ENCODE results near the gene ANKRD1.

DNA sequence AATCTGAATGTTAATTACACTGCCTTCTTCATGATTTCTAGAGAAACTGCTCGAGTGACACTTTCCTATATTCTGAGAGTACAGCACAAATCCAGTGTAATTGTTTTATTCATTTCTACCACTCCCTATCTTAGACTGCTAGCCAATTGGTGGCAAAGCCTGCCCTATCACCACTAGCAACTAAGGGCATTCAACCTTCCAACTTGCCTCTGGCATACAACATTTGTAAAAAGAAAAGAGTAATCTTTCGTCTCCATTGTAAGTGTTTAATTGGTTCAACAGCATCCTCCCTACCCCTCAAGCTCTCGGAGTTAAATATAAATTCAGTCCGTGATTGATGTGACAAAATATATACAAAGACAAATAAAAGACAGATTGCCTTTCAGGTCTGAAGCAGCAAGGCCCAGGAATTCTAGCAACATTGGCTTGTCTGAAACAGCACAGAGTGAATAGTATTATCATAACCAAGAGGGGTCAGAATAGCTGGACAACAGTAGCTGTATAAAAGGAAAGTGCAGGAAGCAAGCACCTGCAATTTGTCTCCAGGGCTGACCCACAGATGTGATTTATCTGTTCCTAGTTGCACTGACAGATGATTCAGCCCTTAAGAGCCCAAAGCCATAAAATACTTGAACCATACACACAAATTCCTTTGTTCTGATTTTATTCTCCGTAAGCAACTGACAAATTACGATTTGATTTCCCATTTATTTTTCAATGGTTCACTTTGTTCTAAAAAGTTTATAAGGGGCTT, 47.6 kb upstream of the ANKRD1 start:
- TF ChIP-seq, protein P1, sequence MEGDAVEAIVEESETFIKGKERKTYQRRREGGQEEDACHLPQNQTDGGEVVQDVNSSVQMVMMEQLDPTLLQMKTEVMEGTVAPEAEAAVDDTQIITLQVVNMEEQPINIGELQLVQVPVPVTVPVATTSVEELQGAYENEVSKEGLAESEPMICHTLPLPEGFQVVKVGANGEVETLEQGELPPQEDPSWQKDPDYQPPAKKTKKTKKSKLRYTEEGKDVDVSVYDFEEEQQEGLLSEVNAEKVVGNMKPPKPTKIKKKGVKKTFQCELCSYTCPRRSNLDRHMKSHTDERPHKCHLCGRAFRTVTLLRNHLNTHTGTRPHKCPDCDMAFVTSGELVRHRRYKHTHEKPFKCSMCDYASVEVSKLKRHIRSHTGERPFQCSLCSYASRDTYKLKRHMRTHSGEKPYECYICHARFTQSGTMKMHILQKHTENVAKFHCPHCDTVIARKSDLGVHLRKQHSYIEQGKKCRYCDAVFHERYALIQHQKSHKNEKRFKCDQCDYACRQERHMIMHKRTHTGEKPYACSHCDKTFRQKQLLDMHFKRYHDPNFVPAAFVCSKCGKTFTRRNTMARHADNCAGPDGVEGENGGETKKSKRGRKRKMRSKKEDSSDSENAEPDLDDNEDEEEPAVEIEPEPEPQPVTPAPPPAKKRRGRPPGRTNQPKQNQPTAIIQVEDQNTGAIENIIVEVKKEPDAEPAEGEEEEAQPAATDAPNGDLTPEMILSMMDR (IDR thresholded peaks at IDR 0.05) = no peak
- TF ChIP-seq POLR2A (IDR thresholded peaks at IDR 0.05) = no peak

Measured in Peyer's patch (tissue), 4 donors.